ENCODE results near the gene ZC3H18. TPM values are rescaled to one million over a fixed set of nuclear protein-coding genes. Genes with fewer than 3 reads are reported as not detected.

ZC3H18 gene
- polyA plus RNA-seq, 1 donor from 2014 or later = 12.8 TPM

DNA sequence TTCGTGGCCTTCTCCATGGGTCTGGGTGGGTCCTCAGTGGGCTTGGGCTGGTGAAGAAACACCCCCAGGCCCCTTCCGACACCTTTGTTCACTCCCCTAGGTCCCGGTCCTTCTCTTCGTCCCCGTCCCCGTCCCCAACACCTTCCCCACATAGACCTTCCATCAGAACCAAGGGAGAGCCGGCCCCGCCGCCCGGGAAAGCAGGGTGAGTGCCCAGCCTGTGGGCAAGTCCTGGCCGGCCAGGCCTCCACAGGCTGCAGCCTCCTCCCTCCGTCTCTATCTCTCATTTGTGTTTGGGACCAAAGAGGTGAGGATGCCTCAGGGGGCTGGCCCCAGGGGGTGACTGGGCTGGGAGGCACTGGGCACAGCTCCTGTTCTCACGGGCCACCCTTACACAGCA, 53.7 kb downstream of the ZC3H18 start:
- Histone ChIP-seq H3K27ac (ENCODE audit: low read length) (no peak overlapping the region), H3K4me2 (ENCODE audit: low read length) (no peak overlapping the region), H3K9me2 (ENCODE audit: insufficient read depth, low read length) (no peaks in the 10 kb centered on the region), H3K9ac (ENCODE audit: low read length) (no peak overlapping the region), H3K36me3 (ENCODE audit: insufficient read depth, low read length) (no peaks in the 10 kb centered on the region), H3K9me3 (ENCODE audit: low read length) (no peaks in the 10 kb centered on the region), H3K79me2 (replicated peaks; ENCODE audit: insufficient read depth, low read length) (no peaks in the 10 kb centered on the region), H3F3A (ENCODE audit: insufficient read depth, low read length, poor library complexity, severe bottlenecking) (no peaks in the 10 kb centered on the region), H2AFZ (ENCODE audit: low read depth, low read length) (no peak overlapping the region), H4K20me1 (ENCODE audit: insufficient read depth) (no peaks in the 10 kb centered on the region), H3K27me3 (ENCODE audit: insufficient read depth, low read depth, low read length) (no peaks in the 10 kb centered on the region), H3K4me3 (ENCODE audit: low read length) (no peak overlapping the region)
- TF ChIP-seq EP300 (conservative IDR thresholded peaks at IDR 0.05; ENCODE audit: poor library complexity, severe bottlenecking) = no peak
- no peak for TF ChIP-seq RAD21 (conservative IDR thresholded peaks at IDR 0.05)
- no peak for TF ChIP-seq TAF1 (IDR thresholded peaks at IDR 0.05; ENCODE audit: low read depth)
- TF ChIP-seq, protein P1, sequence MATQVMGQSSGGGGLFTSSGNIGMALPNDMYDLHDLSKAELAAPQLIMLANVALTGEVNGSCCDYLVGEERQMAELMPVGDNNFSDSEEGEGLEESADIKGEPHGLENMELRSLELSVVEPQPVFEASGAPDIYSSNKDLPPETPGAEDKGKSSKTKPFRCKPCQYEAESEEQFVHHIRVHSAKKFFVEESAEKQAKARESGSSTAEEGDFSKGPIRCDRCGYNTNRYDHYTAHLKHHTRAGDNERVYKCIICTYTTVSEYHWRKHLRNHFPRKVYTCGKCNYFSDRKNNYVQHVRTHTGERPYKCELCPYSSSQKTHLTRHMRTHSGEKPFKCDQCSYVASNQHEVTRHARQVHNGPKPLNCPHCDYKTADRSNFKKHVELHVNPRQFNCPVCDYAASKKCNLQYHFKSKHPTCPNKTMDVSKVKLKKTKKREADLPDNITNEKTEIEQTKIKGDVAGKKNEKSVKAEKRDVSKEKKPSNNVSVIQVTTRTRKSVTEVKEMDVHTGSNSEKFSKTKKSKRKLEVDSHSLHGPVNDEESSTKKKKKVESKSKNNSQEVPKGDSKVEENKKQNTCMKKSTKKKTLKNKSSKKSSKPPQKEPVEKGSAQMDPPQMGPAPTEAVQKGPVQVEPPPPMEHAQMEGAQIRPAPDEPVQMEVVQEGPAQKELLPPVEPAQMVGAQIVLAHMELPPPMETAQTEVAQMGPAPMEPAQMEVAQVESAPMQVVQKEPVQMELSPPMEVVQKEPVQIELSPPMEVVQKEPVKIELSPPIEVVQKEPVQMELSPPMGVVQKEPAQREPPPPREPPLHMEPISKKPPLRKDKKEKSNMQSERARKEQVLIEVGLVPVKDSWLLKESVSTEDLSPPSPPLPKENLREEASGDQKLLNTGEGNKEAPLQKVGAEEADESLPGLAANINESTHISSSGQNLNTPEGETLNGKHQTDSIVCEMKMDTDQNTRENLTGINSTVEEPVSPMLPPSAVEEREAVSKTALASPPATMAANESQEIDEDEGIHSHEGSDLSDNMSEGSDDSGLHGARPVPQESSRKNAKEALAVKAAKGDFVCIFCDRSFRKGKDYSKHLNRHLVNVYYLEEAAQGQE (IDR thresholded peaks at IDR 0.05; ENCODE audit: borderline replicate concordance) = no peak
- no peak for TF ChIP-seq SMC3 (conservative IDR thresholded peaks at IDR 0.05; ENCODE audit: poor library complexity)
- no peak for TF ChIP-seq MXI1 (conservative IDR thresholded peaks at IDR 0.05; ENCODE audit: poor library complexity, severe bottlenecking)
- no peak for TF ChIP-seq EZH2 (IDR thresholded peaks at IDR 0.05; ENCODE audit: borderline replicate concordance, insufficient read depth, low read length, poor library complexity, severe bottlenecking)
- no peak for TF ChIP-seq POLR2AphosphoS5 (IDR thresholded peaks at IDR 0.05)

DNA sequence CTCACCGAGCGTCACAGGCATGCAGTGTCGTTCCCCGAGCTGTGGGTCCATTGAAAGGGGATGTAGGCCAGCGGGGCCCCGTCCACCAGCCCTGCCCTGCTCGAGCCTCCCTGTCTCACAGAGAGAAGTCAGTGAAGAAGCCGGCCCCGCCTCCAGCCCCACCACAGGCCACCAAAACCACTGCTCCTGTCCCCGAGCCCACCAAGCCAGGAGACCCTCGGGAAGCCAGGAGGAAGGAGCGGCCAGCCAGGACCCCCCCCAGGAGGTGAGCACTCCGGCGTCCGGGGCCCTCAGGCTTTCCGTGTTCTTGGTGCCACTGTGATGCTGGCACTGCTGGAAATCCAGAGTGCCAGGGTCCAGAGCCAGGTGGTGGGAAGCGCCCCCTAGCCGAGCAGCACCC, 54.3 kb downstream of the ZC3H18 start:
- Histone ChIP-seq H3K9me3 (ENCODE audit: low read length) (no peaks in the 10 kb centered on the region), H3K9ac (ENCODE audit: low read length) (no peak overlapping the region), H3K79me2 (replicated peaks; ENCODE audit: insufficient read depth, low read length) (no peaks in the 10 kb centered on the region), H3K4me2 (ENCODE audit: low read length) (no peak overlapping the region), H3K4me3 (ENCODE audit: low read length) (no peak overlapping the region), H3K27me3 (ENCODE audit: insufficient read depth, low read depth, low read length) (no peaks in the 10 kb centered on the region), H3K9me2 (ENCODE audit: insufficient read depth, low read length) (no peaks in the 10 kb centered on the region), H3K36me3 (ENCODE audit: insufficient read depth, low read length) (no peaks in the 10 kb centered on the region), H4K20me1 (ENCODE audit: insufficient read depth) (no peaks in the 10 kb centered on the region), H3K27ac (ENCODE audit: low read length) (no peak overlapping the region), H3F3A (ENCODE audit: insufficient read depth, low read length, poor library complexity, severe bottlenecking) (no peaks in the 10 kb centered on the region), H2AFZ (ENCODE audit: low read depth, low read length) (no peak overlapping the region)
- TF ChIP-seq SMC3 (conservative IDR thresholded peaks at IDR 0.05; ENCODE audit: poor library complexity) (no peak), EZH2 (IDR thresholded peaks at IDR 0.05; ENCODE audit: borderline replicate concordance, insufficient read depth, low read length, poor library complexity, severe bottlenecking) (no peak), TAF1 (IDR thresholded peaks at IDR 0.05; ENCODE audit: low read depth) (no peak), EP300 (conservative IDR thresholded peaks at IDR 0.05; ENCODE audit: poor library complexity, severe bottlenecking) (no peak)
- TF ChIP-seq, protein P2, sequence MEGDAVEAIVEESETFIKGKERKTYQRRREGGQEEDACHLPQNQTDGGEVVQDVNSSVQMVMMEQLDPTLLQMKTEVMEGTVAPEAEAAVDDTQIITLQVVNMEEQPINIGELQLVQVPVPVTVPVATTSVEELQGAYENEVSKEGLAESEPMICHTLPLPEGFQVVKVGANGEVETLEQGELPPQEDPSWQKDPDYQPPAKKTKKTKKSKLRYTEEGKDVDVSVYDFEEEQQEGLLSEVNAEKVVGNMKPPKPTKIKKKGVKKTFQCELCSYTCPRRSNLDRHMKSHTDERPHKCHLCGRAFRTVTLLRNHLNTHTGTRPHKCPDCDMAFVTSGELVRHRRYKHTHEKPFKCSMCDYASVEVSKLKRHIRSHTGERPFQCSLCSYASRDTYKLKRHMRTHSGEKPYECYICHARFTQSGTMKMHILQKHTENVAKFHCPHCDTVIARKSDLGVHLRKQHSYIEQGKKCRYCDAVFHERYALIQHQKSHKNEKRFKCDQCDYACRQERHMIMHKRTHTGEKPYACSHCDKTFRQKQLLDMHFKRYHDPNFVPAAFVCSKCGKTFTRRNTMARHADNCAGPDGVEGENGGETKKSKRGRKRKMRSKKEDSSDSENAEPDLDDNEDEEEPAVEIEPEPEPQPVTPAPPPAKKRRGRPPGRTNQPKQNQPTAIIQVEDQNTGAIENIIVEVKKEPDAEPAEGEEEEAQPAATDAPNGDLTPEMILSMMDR (IDR thresholded peaks at IDR 0.05; ENCODE audit: poor library complexity, severe bottlenecking) = no peak
